Ishikawa (cell line): Measurements from ENCODE around the gene KRT20.

Source experiments
- CEBPB ChIP-seq: IDR thresholded peaks from 2 replicates; pipeline ENCODE4 v1.6.1; 2012
- CREB1 ChIP-seq: IDR thresholded peaks from 2 replicates; pipeline ENCODE4 v1.6.1; 2012; ENCODE audit warnings: low read depth
- EGR1 ChIP-seq: IDR thresholded peaks from 2 replicates; pipeline ENCODE4 v1.6.1; 2012
- EP300 ChIP-seq: IDR thresholded peaks from 2 replicates; pipeline ENCODE4 v1.6.1; 2012; ENCODE audit warnings: borderline replicate concordance
- FOXM1 ChIP-seq: IDR thresholded peaks from 2 replicates; pipeline ENCODE4 v1.6.1; 2012; ENCODE audit warnings: low read depth, borderline replicate concordance
- NFIC ChIP-seq: IDR thresholded peaks from 2 replicates; pipeline ENCODE4 v1.6.1; 2012
- RAD21 ChIP-seq: IDR thresholded peaks from 2 replicates; pipeline ENCODE4 v1.6.1; 2012; ENCODE audit warnings: low read depth
- TAF1 ChIP-seq: IDR thresholded peaks from 2 replicates; pipeline ENCODE4 v1.6.1; 2012; ENCODE audit warnings: low read depth, mild to moderate bottlenecking
- TCF12 ChIP-seq: IDR thresholded peaks from 2 replicates; pipeline ENCODE4 v1.6.1; 2012; ENCODE audit warnings: low read depth
- TEAD4 ChIP-seq: IDR thresholded peaks from 2 replicates; pipeline ENCODE4 v1.6.1; 2012
- YY1 ChIP-seq: IDR thresholded peaks from 2 replicates; pipeline ENCODE4 v1.6.1; 2012; ENCODE audit warnings: low read depth
- ZBTB7A ChIP-seq: IDR thresholded peaks from 2 replicates; pipeline ENCODE4 v1.6.1; 2012; ENCODE audit warnings: low read depth
- TF ChIP-seq, protein P1 (sequence below): IDR thresholded peaks from 2 replicates; pipeline ENCODE4 v1.6.1; 2012
- TF ChIP-seq, protein P2 (sequence below): IDR thresholded peaks from 2 replicates; pipeline ENCODE4 v1.6.1; 2012; ENCODE audit warnings: low read depth, mild to moderate bottlenecking
- TF ChIP-seq, protein P3 (sequence below): IDR thresholded peaks from 2 replicates; pipeline ENCODE4 v1.6.1; 2012

KRT20 gene

GRCh38 chr17:40854175-40854814, 30.7 kb downstream of the KRT20 start:
- TF ChIP-seq, protein P1, sequence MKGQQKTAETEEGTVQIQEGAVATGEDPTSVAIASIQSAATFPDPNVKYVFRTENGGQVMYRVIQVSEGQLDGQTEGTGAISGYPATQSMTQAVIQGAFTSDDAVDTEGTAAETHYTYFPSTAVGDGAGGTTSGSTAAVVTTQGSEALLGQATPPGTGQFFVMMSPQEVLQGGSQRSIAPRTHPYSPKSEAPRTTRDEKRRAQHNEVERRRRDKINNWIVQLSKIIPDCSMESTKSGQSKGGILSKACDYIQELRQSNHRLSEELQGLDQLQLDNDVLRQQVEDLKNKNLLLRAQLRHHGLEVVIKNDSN = no peak
- TF ChIP-seq TEAD4 = no peak
- no peak for TF ChIP-seq EGR1
- TF ChIP-seq TAF1 = no peak

DNA sequence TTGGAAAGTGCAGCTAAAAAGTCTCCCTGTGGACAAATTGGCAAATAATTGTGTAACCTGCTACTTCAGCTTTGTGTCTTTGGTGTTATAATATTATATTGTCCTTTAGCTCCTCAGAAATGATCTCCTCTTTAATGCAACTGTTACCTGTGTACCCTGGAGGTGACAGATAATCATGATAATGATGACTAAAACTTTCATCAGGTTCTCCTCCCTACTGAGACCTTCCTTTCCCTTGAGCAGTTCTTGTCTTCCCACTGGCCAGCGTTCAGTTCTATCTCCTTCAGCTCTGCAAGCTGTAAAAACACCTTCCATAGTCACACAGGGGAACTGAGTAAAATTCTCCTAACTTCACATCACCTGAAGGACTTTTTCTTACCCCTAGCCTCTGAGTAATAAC, 32.7 kb downstream of the KRT20 start:
- TF ChIP-seq CREB1 (no peak), RAD21 (no peak), CEBPB (no peak), TEAD4 (no peak), FOXM1 (no peak), YY1 (no peak), EP300 (no peak), EGR1 (no peak), TCF12 (no peak), NFIC (no peak), TAF1 (no peak)
- TF ChIP-seq, protein P2, sequence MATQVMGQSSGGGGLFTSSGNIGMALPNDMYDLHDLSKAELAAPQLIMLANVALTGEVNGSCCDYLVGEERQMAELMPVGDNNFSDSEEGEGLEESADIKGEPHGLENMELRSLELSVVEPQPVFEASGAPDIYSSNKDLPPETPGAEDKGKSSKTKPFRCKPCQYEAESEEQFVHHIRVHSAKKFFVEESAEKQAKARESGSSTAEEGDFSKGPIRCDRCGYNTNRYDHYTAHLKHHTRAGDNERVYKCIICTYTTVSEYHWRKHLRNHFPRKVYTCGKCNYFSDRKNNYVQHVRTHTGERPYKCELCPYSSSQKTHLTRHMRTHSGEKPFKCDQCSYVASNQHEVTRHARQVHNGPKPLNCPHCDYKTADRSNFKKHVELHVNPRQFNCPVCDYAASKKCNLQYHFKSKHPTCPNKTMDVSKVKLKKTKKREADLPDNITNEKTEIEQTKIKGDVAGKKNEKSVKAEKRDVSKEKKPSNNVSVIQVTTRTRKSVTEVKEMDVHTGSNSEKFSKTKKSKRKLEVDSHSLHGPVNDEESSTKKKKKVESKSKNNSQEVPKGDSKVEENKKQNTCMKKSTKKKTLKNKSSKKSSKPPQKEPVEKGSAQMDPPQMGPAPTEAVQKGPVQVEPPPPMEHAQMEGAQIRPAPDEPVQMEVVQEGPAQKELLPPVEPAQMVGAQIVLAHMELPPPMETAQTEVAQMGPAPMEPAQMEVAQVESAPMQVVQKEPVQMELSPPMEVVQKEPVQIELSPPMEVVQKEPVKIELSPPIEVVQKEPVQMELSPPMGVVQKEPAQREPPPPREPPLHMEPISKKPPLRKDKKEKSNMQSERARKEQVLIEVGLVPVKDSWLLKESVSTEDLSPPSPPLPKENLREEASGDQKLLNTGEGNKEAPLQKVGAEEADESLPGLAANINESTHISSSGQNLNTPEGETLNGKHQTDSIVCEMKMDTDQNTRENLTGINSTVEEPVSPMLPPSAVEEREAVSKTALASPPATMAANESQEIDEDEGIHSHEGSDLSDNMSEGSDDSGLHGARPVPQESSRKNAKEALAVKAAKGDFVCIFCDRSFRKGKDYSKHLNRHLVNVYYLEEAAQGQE = no peak
- TF ChIP-seq, protein P3, sequence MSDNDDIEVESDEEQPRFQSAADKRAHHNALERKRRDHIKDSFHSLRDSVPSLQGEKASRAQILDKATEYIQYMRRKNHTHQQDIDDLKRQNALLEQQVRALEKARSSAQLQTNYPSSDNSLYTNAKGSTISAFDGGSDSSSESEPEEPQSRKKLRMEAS = no peak
- TF ChIP-seq, protein P1 = no peak

- TF ChIP-seq CEBPB = no peak
- TF ChIP-seq, protein P3 = no peak
- TF ChIP-seq, protein P1 = no peak
- TF ChIP-seq ZBTB7A = no peak
- TF ChIP-seq EGR1 = no peak
- no peak for TF ChIP-seq CREB1
- no peak for TF ChIP-seq TAF1
- no peak for TF ChIP-seq FOXM1
- no peak for TF ChIP-seq TCF12
- no peak for TF ChIP-seq RAD21
- TF ChIP-seq, protein P2 = no peak
- no peak for TF ChIP-seq TEAD4
- TF ChIP-seq NFIC = no peak
- no peak for TF ChIP-seq EP300
Observed at GRCh38 chr17:40850293-40850972, 34.6 kb downstream of the KRT20 start.

- TF ChIP-seq, protein P1 = no peak
- TF ChIP-seq EGR1 (no peak), NFIC (no peak), EP300 (no peak), TAF1 (no peak), ZBTB7A (no peak), CEBPB (no peak), FOXM1 (no peak), CREB1 (no peak), TEAD4 (no peak), TCF12 (no peak), YY1 (no peak), RAD21 (no peak)
- TF ChIP-seq, protein P2 = no peak
- TF ChIP-seq, protein P3 = no peak
Observed at GRCh38 chr17:40849723-40850122, 35.3 kb downstream of the KRT20 start.
